Stimulated activated naive CD8-positive, alpha-beta T cell treated with anti-CD3 and anti-CD28 coated beads, Interleukin-15, Interleukin-2, amounts not matched to agents 100 U/mL and 50 U/mL, for 24 hours (primary cell): Measurements from ENCODE around the gene TRMT44.
"Not testable (repeated sequence)": the region's sequence is repeated elsewhere in the genome, so short reads cannot be mapped to it uniquely, and the experiment has no call there.

ENCODE experiments used
- ATAC-seq: fragments of 150-1000 bp; cut with Tn5 transposase; one replicate; pipeline ENCODE4 v1.10.0; 2021
- DNase-seq: peaks from one replicate; pipeline ENCODE4 v3.0.0; 2021

Gene TRMT44

GRCh38 chr4:8469550-8469949 is 29.0 kb downstream of the TRMT44 start:
- ATAC-seq (no peak), DNase-seq (no peak)

GRCh38 chr4:8470451-8471024 is 30.0 kb downstream of the TRMT44 start:
- ATAC-seq (no peak), DNase-seq (no peak)

- no peak for ATAC-seq
- DNase-seq = no peak
These were observed 30.8 kb downstream of the TRMT44 start for GRCh38 chr4:8471211-8471875.

GRCh38 chr4:8472158-8472688 is 31.6 kb downstream of the TRMT44 start:
- no peak for ATAC-seq
- DNase-seq = no peak

- no peak for DNase-seq
These were observed 32.2 kb downstream of the TRMT44 start for GRCh38 chr4:8472689-8473197.

GRCh38 chr4:8473198-8473919 is 32.8 kb downstream of the TRMT44 start:
- ATAC-seq = no peak

More at GRCh38 chr4:8472689-8473197, 32.2 kb downstream of the TRMT44 start:
- no peak for ATAC-seq

GRCh38 chr4:8473920-8474590 is 33.5 kb downstream of the TRMT44 start:
- DNase-seq = no peak
- no peak for ATAC-seq

More at GRCh38 chr4:8473198-8473919, 32.8 kb downstream of the TRMT44 start:
- DNase-seq = no peak

GRCh38 chr4:8474856-8475255 is 34.3 kb downstream of the TRMT44 start:
- ATAC-seq = no peak
- DNase-seq = no peak

- DNase-seq = no peak
- ATAC-seq = no peak
These were observed 35.4 kb downstream of the TRMT44 start for GRCh38 chr4:8475751-8476575.

GRCh38 chr4:8477095-8477635 is 36.6 kb downstream of the TRMT44 start:
- DNase-seq (no peak), ATAC-seq (no peak)

- no peak for DNase-seq
- no peak for ATAC-seq
These were observed 37.1 kb downstream of the TRMT44 start for GRCh38 chr4:8477676-8478075.

- ATAC-seq (no peak), DNase-seq (no peak)
These were observed 37.8 kb downstream of the TRMT44 start for GRCh38 chr4:8478371-8478770.

GRCh38 chr4:8478801-8479744 is 38.5 kb downstream of the TRMT44 start:
- no peak for ATAC-seq
- DNase-seq = no peak

GRCh38 chr4:8480221-8480620 is 39.6 kb downstream of the TRMT44 start:
- no peak for ATAC-seq
- no peak for DNase-seq

GRCh38 chr4:8486643-8487042 is 46.1 kb downstream of the TRMT44 start:
- ATAC-seq, DNase-seq: not testable (repeated sequence)

GRCh38 chr4:8488791-8489369 is 48.3 kb downstream of the TRMT44 start:
- DNase-seq = no peak
- ATAC-seq = no peak

GRCh38 chr4:8491478-8491877 is 50.9 kb downstream of the TRMT44 start:
- not testable (repeated sequence) for DNase-seq, ATAC-seq

- DNase-seq (no peak), ATAC-seq (no peak)
These were observed 51.6 kb downstream of the TRMT44 start for GRCh38 chr4:8492174-8492573.

GRCh38 chr4:8493484-8493883 is 52.9 kb downstream of the TRMT44 start:
- no peak for ATAC-seq
- DNase-seq = no peak

- DNase-seq = no peak
These were observed 53.6 kb downstream of the TRMT44 start for GRCh38 chr4:8494218-8494617.

More at GRCh38 chr4:8494218-8494617, 53.6 kb downstream of the TRMT44 start:
- no peak for ATAC-seq
